Erythroblast (primary cell): Measurements from ENCODE around the gene CCSER2.

Source experiments
- GATA1 ChIP-seq: IDR thresholded peaks from 2 replicates; pipeline ENCODE4 v1.6.1; 2011; ENCODE audit warnings: low read depth, mild to moderate bottlenecking, control low read depth, low read length, moderate library complexity
- POLR2A ChIP-seq: IDR thresholded peaks from 2 replicates; pipeline ENCODE4 v1.6.1; 2011; ENCODE audit warnings: mild to moderate bottlenecking, low read length

- TF ChIP-seq POLR2A (no peak), GATA1 (no peak)
Measured at GRCh38 chr10:84404783-84405182, 76.4 kb downstream of the CCSER2 start.
